ENCODE measurements around the gene CHST11. TPM values are rescaled to one million over a fixed set of nuclear protein-coding genes. Genes with fewer than 3 reads are reported as not detected.

The CHST11 gene
- polyA plus RNA-seq, 4 donors, result 7.1 to 8.3 (median 7.7) TPM

Other genes starting within 250 kb of the CHST11 start
- 10 to 100 TPM; 56.3 to 75.0 (median 66.2) TPM for gene TXNRD1, start 241.2 kb upstream of the CHST11 start, polyA plus RNA-seq (ENCODE audit: insufficient read length in 4 of 4)
- gene EID3, start 153.2 kb upstream of the CHST11 start, polyA plus RNA-seq (ENCODE audit: insufficient read length in 4 of 4), result 1 to 10 TPM; 4.3 to 4.8 (median 4.6) TPM

Measured in right renal pelvis (tissue), 4 donors.